HG02798 (cell line): Measurements from ENCODE around the gene WWOX.
A peak's percentile ranks its signal among the peaks of the same experiment; 100 is the strongest.
"Not testable (repeated sequence)": the region's sequence is repeated elsewhere in the genome, so short reads cannot be mapped to it uniquely, and the experiment has no call there.

ENCODE experiments used
- ATAC-seq: cut with Tn5 transposase; IDR thresholded peaks from one replicate; pipeline ENCODE4 v1.9.1; 2021; ENCODE audit warnings: mild to moderate bottlenecking; ENCODE audit not compliant: unreplicated experiment, poor library complexity

Gene WWOX

GRCh38 chr16:78099271-78100111 lies at the start of gene WWOX:
WWOX (plus strand) TSS chr16:78099654.
- ATAC-seq: peak; percentile 96

- no peak for ATAC-seq
Observed at GRCh38 chr16:78050734-78051400, 48.6 kb upstream of the WWOX start.

- no peak for ATAC-seq
Observed at GRCh38 chr16:78057803-78058564, 41.5 kb upstream of the WWOX start.

GRCh38 chr16:78059806-78060205 lies 39.6 kb upstream of the WWOX start:
- not testable (repeated sequence) for ATAC-seq

GRCh38 chr16:78060295-78060694 lies 39.2 kb upstream of the WWOX start:
- ATAC-seq: no peak

- ATAC-seq: no peak
Observed at GRCh38 chr16:78060809-78061208, 38.6 kb upstream of the WWOX start.

- no peak for ATAC-seq
Observed at GRCh38 chr16:78065319-78065718, 34.1 kb upstream of the WWOX start.

DNA sequence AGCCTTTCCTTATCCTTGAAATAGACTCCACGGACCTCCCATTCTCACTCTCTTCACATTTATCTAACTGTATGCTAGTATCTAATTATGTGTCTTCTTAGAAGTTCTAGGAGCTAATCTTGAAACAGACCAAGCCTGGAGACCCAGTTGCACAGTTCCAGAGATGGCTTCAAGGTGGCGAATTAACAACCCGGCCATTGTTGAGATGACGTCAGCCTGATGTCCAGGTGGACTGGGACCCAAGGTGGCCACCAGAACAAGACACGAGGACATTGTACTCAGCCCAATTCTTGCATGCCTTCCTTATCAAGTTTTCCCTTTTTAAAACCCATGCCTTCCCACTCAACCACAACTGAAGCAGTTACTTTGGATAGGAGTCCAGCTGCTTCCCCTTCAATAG lies 29.5 kb upstream of the WWOX start:
- ATAC-seq: no peak

GRCh38 chr16:78072275-78072674 lies 27.2 kb upstream of the WWOX start:
- no peak for ATAC-seq

- ATAC-seq: no peak
Observed at GRCh38 chr16:78075800-78076199, 23.7 kb upstream of the WWOX start.

GRCh38 chr16:78081341-78081740 lies 18.1 kb upstream of the WWOX start:
- ATAC-seq: no peak

- no peak for ATAC-seq
Observed at GRCh38 chr16:78091419-78091818, 8.0 kb upstream of the WWOX start.

DNA sequence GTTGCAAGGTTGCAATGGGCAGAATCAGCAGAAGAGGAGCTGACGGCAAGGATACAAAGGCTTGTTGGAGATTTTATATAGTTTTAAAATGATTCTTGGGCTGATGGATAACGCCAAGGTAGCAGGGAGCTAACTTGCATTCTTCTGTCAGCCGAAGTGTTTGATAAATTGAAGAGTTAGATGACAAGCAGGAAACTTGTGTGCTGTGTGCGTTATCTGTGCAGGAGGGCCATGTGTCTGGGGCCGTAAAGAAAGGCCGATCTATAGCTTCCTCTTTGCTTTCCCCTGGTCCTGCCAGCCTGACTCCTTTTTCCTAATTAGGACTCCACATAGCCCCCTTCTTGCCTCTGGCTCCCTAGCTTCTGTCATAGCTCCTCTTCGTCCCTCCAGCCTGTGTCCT lies 6.7 kb upstream of the WWOX start:
- ATAC-seq: no peak

DNA sequence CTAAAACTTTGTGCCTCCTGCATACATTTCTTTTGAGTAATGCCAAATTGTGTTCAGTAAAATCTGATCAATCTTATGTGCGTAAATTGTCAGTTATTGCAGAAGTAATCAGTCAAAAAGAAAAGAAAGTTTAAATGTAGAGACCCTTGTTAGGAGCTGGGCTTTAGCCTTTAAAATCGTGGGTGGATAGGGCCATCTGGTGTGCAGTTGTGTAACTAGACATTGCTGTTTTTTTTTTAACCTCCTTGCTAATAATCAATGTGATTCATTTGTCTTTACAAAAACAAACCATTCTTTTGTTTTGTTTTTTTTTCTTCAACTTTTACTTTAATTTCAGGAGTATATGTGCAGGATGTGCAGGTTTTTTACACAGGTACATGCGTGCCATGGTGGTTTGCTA lies 5.3 kb upstream of the WWOX start:
- ATAC-seq: no peak

- no peak for ATAC-seq
Observed at GRCh38 chr16:78094998-78095397, 4.5 kb upstream of the WWOX start.

- ATAC-seq: no peak
Observed at GRCh38 chr16:78096386-78096785, 3.1 kb upstream of the WWOX start.

GRCh38 chr16:78097548-78097947 lies 1.9 kb upstream of the WWOX start:
- no peak for ATAC-seq

DNA sequence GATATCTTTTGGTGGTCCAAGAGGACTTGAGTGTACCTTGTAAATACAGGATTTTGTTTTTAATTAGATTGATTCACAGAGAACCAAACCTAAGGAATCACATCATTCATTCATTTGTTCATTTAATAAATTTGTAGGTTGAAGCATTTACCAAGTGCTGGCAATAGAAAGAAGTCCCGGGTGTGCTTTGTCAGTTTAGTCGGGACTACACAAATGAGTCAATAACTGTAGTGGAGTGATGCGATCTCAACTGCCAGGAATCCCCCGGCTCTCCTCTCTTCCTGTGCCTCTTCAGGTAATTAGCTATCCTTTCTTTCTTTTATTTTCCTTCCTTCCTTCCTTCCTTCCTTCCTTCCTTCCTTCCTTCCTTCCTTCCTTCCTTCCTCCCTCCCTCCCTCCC lies 1.4 kb upstream of the WWOX start:
- ATAC-seq: no peak

GRCh38 chr16:78098595-78099270 lies 721 bp upstream of the WWOX start:
- no peak for ATAC-seq

DNA sequence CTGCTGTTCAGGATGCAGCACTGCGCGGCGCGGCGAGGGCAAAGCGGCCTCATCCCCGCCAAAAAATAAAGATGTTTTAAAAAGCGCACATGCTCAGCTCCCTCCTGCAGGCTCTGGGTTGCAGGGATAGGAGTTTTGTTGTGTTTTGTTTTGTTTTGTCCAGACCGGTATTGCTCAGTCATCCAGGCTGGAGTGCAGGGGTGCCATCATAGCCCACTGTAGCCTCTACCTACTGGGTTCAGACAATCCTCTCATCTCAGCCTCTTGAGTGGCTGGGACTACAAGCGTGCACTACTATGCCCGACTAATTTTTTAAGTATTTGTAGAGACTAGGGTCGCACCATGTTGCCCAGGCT lies 636 bp downstream of the WWOX start:
- ATAC-seq: no peak
